ENCODE measurements around the gene UNK. TPM values are rescaled to one million over a fixed set of nuclear protein-coding genes. Genes with fewer than 3 reads are reported as not detected.

UNK gene
- total RNA-seq, 4 donors from 2014 or later = 32.5 to 61.4 (median 47.9) TPM

DNA sequence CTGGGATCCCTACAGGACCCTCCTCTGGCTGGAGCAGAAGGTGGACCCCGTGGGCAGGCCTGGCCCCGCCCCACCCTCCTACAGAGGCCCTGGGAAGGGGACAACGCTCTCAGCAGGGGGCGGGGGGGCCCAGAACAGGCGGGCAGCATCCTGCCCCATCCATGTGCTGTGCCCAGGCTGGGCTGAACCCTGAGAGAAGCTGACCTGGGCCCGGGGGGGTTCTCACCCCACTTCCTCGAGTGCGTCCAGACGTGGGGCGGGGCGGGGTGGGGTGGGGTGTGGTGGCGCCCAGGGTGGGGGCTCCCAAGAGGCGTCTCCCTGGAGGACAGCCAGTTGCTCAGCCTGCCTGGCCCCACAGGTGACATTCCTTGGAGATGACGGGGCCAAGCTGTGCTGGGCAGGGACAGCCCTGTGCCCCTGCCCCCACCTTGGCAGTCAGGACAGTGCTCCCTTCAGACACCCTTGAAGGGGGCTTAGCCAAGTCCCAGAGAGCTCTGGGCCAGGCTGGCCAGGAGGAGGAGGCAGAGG lies 60.0 kb downstream of the UNK start:
- WGBS, 2 donors = 18 to 30% methylated on average over 7 to 8 of the region's 14 CpGs
- Histone ChIP-seq H3K4me1 (peaks cover 25 to 50% of the 10 kb centered on the region in 2 donors), H3K9me3 (no peaks in the 10 kb centered on the region), H3K27me3 (no peaks in the 10 kb centered on the region), H3K36me3 (peaks cover 34 to 35% of the 10 kb centered on the region in 2 donors), H3K27ac (peak overlapping the region; percentile 83 to 94 (median 90)), H3K4me3 (replicated peaks in 1 of 3) (no peak overlapping the region)
- DNase-seq = peak; percentile 93
- TF ChIP-seq POLR2A (IDR thresholded peaks at IDR 0.05) = no peak
- TF ChIP-seq, protein P1, sequence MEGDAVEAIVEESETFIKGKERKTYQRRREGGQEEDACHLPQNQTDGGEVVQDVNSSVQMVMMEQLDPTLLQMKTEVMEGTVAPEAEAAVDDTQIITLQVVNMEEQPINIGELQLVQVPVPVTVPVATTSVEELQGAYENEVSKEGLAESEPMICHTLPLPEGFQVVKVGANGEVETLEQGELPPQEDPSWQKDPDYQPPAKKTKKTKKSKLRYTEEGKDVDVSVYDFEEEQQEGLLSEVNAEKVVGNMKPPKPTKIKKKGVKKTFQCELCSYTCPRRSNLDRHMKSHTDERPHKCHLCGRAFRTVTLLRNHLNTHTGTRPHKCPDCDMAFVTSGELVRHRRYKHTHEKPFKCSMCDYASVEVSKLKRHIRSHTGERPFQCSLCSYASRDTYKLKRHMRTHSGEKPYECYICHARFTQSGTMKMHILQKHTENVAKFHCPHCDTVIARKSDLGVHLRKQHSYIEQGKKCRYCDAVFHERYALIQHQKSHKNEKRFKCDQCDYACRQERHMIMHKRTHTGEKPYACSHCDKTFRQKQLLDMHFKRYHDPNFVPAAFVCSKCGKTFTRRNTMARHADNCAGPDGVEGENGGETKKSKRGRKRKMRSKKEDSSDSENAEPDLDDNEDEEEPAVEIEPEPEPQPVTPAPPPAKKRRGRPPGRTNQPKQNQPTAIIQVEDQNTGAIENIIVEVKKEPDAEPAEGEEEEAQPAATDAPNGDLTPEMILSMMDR (IDR thresholded peaks at IDR 0.05) = no peak
- intact Hi-C loops (cut with DNase I) = loop anchor here (10.0 kb wide), 1 partner anchor 180 kb away; the partner anchor contains the start of genes RECQL5 and SAP30BP

DNA sequence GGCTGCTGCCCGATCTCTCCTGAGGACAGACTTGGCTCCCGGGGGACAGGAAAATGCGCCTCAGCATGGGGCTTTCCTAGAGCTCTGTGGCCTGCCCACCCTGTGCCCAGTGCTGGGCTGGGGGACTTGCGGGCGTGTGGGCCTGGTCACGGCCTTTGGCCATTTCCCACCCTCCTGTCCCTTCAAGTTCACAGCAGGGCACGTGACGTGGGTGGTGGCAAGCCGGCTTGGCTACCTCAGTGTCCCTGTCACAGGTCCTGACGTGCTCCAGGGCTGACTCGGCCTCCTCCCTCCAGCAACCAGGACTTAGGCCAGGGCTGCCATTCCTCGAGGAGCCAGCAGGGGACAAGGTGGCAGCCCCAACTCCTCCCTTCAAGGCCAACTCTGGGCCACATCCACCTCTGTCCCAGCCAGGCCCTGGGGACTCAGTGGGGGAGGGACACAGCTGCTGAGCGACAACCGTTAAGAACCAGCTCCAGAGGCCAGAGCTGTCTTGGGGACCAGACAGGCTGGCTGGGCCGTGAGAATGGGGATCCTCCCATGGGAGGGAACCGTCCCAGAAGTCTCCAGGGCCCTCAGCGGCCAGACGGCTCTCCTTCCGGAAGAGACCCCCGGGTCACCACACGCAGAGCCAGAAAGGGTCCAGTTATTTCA lies 60.6 kb downstream of the UNK start:
- peaks cover 25 to 54% of the 10 kb centered on the region in 2 donors for H3K4me1 ChIP-seq
- H3K27me3 ChIP-seq = no peaks in the 10 kb centered on the region
- H3K9me3 ChIP-seq = no peaks in the 10 kb centered on the region
- peak overlapping the region; percentile 83 to 94 (median 90) for H3K27ac ChIP-seq
- TF ChIP-seq, protein P1 (IDR thresholded peaks at IDR 0.05) = peak; percentile 82 to 90 (median 88)
- peak in 1 of 2 donors; percentile 25 for TF ChIP-seq POLR2A (IDR thresholded peaks at IDR 0.05)
- 24 to 29% methylated on average over 15 to 18 of the region's 21 CpGs for WGBS, 2 donors
- DNase-seq = peak; percentile 83 to 89
- peaks cover 39 to 41% of the 10 kb centered on the region in 2 donors for H3K36me3 ChIP-seq
- intact Hi-C loops (cut with DNase I) = loop anchor here (10.0 kb wide), 1 partner anchor 180 kb away; the partner anchor contains the start of genes RECQL5 and SAP30BP
- H3K4me3 ChIP-seq (replicated peaks in 1 of 3) = no peak overlapping the region

DNA sequence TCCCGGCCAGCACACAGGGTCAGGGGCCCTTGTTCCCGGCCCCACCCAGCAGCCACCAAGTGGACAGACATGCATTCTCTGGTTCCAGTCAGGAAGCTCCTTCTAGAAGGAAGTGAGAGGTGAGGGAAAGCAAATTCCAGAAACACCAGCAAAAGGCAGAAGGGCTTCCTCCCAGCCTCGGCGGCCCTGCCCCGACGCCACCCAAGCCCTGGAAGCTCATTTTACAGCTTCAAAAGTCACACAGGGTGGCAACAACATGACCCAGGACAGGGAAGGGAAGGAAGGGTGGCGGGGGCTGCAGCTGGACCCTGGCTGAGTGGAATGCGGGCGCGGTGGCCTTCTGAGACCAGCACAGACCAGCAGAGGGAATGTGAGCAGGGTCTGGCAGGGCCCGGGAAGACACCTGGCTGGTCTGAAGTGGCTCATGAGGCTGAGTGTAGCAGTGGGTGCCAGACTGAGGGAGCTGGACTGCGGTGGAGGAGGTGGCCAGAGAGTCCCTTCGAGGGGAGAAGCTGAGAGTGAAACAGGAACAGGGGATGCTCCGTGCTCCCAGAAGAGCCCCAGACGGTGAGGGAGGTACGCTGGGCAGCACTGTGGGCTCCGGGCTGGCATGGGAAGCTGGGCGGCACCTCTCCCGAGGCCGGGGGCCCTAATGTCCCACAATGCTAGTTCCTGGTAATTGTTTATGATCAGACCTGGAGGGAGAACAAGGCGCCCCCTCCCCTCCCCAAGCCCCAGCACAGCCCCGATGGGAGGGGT lies 61.5 kb downstream of the UNK start:
- intact Hi-C loops (cut with DNase I) = loop anchor here (10.0 kb wide), 1 partner anchor 181 kb away; the partner anchor contains the start of genes RECQL5 and SAP30BP
- Histone ChIP-seq H3K36me3 (peaks cover 48 to 50% of the 10 kb centered on the region in 2 donors), H3K4me1 (peaks cover 25 to 54% of the 10 kb centered on the region in 2 donors), H3K27ac (peak overlapping the region; percentile 83 to 94 (median 90)), H3K4me3 (replicated peaks in 1 of 3) (no peak overlapping the region), H3K27me3 (no peaks in the 10 kb centered on the region), H3K9me3 (no peaks in the 10 kb centered on the region)
- DNase-seq = no peak
- TF ChIP-seq, protein P1 (IDR thresholded peaks at IDR 0.05) = no peak
- no peak for TF ChIP-seq POLR2A (IDR thresholded peaks at IDR 0.05)
- WGBS, 2 donors = 70 to 78% methylated on average over 22 of the region's 22 CpGs

DNA sequence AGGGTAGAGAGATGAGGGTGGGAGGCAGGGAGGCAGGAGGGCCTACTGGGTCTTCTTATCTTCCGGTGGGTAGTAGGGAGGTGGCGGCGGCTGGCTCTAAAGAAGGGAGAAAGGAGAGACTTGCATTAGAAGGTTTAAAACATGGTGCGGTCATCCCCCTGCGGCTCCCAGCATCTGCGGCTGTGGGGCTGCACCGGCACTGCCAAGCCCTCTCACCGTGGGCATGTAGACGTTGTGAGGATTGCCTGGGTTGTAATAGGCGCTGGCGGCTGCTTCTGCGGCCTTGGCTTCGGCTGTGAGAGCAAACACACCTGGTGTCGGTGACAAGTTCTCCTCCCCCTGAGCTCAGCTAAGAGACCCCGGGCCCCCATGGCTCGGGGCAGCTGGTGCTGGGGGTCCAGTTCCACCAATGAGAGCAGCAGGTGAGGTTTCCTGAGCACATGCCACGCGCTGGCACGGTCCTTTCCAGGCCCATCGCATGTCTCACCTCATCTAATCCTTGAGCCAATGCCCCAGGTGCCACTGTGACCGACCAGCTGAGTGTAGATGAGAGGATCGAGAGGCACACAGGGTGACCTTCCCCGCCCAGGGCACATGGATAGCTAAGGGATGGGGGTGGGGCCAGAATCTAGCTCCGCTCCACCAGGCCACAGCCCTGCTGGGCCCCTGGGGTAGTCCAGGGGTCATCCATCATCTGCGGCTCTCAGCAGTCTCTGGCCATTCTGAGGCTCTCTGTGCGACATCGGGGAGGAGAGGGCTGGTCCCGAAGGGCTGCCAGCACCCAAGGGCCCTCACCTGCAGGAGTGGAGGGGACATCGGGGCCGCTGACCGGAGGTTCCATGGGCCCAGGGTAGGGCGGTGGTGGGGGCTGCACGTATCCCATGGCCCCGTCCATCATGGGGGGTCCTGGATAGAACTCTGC lies 62.3 kb downstream of the UNK start:
- WGBS, 2 donors = 90 to 95% methylated on average over 24 to 28 of the region's 34 CpGs
- DNase-seq = no peak
- intact Hi-C loops (cut with DNase I) = loop anchor here (10.0 kb wide), 1 partner anchor 182 kb away; the partner anchor contains the start of genes RECQL5 and SAP30BP
- Histone ChIP-seq H3K27me3 (no peaks in the 10 kb centered on the region), H3K27ac (peak overlapping the region in 2 of 3 donors; percentile 83 to 90), H3K9me3 (no peaks in the 10 kb centered on the region), H3K4me3 (replicated peaks in 1 of 3) (no peak overlapping the region), H3K4me1 (peaks cover 25 to 54% of the 10 kb centered on the region in 2 donors), H3K36me3 (peaks cover 52 to 54% of the 10 kb centered on the region in 2 donors)
- no peak for TF ChIP-seq POLR2A (IDR thresholded peaks at IDR 0.05)
